ENCODE results near the gene LRRC30.

Gene LRRC30

DNA sequence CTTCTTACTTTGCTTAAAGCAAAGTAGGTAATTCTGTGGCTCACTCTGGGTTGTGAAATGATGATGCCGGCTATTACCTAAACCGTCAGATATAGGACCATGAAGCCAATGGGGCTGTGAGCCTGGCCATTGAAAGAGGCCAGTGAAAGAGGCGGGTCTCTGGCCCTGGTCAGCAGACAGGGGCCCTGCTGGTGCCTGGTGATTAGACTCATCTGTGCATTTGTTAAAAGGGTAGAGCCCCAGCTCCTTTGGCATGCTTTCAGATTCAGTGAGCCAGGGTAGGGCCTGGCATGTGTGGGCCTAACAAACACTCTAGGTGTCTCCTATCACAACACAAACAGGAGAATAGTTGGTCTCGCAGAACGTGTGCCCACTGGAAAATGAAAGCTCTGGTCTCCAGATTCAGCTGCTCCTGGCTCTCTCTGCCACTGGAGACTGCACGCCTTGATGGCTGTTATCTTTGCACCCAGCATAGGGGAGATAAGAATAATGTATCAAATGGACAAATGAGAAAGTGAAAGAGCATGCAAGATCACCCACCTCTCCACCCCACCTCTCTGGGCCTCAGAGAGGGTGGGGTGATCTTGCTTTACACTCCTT lies 6.9 kb downstream of the LRRC30 start:
- no peak for DNase-seq (ENCODE audit: low read depth)

DNA sequence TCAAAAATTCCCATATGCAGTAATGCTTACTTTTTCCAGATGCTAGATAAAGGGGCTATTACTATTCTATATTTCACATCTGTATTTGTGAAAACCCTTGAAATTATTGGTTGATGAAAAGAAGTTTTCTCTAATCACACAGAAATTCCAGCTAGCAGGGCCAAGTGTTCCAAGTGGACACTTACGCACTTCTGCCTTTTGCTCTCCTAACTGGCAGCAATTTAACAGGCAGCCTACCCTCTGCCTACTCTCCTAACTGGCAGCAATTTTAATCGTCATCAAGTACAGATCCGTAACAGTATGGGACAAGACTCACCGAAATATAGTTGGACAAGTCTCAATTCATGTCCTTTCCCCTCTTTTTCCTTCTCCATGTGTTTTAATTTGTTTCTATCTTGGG lies 12.0 kb downstream of the LRRC30 start:
- DNase-seq (ENCODE audit: low read depth): no peak

DNA sequence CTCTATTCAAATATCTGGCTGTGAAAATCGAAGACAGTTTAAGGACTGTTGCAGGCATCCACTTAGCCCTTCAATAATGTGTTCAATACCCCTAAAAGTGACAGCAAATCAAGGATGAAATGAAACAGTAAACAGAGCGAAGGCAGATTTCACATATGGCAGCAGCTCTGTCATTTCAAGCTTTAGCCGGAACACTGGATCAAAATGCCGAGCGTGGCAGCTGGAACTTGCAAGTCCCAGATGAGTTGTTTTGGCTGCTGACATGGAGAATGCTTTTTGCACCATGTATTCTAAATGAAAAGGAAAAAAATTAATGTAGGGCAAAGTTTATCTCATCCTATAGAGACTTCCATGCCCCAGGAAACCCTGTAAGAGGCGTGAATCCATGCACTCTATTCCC lies 18.0 kb downstream of the LRRC30 start:
- no peak for DNase-seq (ENCODE audit: low read depth)

DNA sequence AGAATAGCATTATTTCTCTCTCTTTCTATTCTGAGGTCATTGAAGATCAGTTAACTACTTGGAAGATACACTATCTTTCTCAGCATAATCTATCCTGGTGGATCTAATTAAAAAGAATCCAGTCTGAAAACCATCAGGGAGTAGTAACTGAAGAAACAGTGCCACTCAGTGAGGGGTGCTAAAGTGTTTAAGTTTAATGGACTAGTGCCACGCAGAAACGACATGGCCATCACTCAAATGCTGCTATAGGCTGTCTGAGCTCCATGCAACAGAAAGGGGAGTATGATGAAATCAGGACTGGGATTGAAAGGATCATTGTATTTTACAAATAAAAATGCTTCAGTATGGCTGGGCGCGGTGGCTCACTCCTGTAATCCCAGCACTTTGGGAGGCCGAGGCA lies 23.3 kb downstream of the LRRC30 start:
- DNase-seq (ENCODE audit: low read depth): no peak

DNA sequence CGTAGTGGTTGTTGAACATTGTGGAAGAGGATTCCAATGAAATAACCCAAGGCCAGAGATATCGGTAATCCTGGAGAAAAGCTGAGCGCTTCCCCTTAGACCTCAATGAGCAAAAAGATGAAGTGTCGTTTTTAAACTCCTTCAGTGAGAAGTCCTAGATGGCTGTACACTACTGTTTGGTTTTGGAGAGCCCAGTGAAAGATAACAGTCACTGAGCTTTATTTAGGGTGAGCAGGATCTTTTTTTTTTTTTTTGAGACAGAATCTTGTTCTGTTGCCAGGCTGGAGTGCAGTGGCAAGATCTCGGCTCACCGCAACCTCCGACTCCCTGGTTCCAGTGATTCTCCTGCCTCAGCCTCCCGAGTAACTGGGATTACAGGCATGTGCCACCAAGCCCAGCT lies 24.2 kb downstream of the LRRC30 start:
- no peak for DNase-seq (ENCODE audit: low read depth)

DNA sequence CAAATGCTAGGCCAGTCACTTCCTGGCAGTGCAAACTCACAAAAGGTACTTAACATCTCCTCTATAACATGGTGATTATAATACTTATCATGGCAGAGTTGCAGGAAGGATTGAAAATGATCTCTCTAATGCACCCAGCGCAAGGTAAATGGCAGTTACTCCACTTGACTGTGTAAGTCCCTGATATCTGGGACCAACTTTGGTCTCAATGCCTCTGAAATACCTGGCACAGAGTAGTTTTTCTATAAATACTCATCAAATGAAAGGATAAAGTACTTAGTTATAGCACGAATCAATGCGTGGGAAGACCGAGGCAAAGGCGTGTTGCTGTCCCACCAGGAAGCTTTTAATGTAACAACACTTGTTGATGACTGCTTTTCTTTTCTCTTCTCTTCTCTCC lies 24.8 kb downstream of the LRRC30 start:
- no peak for DNase-seq (ENCODE audit: low read depth)

DNA sequence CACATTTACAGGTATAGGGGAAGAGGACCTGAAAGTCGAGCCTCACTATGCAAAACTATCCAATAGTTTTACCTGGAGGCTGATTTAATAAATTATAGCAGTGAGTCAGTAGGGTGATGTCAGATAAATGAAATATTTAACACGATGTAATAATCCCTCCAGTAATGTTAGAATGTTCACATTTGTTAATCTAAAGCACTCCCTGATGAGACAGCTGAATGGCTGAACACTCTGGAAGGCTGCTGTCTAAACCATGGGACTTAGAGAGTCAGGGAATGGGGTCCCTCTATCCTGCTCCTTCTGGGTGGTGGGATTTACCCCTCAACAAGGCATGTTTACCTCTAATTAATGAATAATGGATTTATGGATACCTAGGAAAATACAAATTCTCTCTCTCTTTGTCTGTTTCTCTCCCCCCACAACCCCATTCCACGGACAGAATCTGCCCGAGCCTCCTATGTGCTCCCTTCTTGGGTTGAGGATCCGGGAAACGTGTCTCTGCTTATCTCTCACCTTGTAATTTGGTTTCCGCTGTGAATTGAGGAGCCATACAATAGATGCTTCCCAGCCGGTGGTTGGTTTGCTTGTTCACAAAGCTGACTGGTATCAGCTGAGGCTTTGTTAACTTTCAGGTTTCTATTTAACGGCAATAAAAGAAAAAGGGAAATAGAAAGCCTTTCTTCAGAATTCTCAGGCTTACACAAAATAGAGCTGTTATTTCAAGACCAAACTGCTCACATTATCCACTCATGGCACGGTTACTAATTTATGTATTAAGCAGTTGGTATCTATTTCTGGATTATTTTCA lies 25.9 kb downstream of the LRRC30 start:
- no peak for DNase-seq (ENCODE audit: low read depth)

DNA sequence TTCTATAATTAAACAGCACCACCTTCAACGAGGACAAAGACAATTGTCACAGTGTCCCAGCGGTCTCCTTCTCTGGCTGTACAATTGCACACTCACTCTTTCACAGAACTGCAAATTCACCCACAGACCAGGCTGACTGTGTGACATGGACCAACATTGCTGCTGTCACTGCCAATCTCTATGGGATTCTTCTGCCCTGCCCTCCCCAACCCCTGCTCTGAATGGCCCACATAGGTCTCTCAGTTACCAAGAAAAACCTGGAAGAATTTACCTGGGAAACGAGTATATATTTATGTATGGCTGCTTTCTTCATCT lies 26.5 kb downstream of the LRRC30 start:
- no peak for DNase-seq (ENCODE audit: low read depth)

DNA sequence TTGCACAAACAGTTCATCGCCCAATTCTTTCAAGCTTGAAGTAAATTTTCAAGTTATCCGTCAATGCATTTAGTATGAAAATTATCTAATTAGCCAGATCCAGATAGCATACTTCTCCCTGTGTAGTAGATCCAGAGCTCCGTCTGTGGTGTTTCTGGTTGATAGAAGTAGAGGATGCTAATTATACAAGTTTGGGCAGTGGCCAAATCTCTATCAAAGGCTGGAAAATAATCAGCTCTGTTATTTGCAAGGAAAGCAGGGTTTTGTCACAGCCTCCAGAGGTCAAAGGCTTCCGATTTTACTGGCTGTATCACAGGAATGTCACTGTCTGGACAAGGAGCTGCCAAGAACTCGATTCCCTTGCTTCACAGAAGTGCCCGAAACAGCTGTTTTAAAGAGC lies 28.6 kb downstream of the LRRC30 start:
- no peak for DNase-seq (ENCODE audit: low read depth)

DNA sequence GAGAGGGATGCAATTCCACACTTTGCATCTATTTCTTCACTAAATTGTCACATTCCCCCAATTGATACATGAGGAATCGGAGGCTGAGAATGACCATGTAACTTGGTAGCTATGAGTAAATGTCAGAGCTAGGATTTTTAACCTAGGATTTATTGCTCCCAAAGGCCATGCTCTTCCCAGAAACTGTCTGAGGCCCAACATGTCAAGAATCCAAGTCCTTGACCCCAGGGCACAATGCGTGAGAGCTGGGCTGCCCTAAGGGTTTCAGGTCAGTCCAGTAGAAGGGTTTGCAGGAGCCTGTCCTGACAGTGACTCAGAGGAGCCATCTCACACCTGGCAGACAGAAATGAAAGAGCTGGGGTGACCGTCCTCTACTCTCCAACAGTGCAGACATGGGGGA lies 30.3 kb downstream of the LRRC30 start:
- no peak for DNase-seq (ENCODE audit: low read depth)

DNA sequence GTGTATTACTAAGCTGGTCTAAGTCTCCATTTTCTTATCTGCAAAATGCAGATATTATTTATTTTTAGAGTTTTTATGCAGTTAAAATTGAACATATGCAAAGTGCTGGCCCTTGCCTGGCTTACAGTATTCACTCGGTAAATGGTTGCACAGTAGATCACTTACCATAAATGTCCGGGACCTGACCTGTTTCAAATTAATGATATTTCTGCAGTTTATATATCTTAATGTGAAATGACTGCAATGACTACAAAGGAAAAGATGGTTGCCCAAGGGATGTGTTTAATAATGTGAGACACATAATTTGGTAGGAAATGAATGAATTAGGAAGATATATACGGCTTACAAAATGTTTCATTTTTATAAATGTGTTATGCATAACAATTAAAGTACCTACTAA lies 37.1 kb downstream of the LRRC30 start:
- DNase-seq (ENCODE audit: low read depth): no peak

DNA sequence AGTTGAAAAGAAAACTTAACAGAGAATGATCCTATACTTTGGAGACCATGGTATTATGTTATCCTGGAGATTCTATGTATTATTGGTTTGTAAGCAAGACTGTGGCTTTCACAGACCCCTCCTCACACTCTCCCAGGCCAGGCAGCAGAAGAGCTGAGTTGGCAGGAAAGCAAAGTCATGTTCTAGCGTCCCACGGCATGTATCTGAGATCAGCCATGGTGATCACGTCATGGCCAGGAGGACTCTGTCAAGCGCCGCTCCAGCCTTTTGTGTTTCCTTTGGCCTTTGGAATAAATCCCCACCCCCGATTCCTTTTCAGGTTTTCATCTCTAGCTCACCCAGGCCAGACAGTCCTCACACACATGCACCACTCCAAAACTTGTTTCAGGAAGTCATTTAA lies 39.1 kb downstream of the LRRC30 start:
- no peak for DNase-seq (ENCODE audit: low read depth)

DNA sequence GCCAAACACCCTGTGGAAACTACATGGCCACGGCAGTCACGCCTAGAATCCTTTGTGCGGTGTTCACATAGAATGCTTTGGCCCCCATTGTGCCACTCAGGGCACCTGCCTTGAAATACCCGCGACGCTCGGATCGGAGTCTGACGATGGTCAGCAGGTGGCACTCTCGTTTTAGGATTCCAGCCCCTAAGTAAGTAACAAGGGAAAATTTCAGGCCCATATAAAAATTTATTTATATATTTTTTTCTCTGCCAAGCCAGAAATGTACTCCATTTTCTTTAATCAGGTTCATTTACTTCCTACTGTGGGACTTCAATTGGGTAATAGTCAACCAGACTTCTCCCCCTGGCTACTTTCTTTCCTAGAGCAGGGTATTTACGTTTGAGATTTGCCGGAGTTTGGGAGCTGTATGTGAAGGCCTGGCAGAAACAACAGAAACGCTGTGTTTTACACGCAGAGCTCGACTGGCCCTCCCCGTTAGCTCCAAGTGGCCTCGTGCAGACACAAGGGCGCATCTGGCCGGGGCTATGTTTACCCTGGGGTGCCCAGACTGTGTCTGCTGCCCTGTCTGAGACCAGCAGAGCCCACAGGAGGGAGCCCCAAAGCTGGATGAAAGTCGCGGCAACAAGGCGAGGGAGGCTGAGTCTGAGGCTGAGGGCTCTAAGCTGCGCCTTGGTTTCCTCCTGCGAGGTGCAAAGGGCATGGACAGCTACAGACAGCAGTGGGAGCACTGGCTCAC lies 41.6 kb downstream of the LRRC30 start:
- DNase-seq (ENCODE audit: low read depth): no peak

DNA sequence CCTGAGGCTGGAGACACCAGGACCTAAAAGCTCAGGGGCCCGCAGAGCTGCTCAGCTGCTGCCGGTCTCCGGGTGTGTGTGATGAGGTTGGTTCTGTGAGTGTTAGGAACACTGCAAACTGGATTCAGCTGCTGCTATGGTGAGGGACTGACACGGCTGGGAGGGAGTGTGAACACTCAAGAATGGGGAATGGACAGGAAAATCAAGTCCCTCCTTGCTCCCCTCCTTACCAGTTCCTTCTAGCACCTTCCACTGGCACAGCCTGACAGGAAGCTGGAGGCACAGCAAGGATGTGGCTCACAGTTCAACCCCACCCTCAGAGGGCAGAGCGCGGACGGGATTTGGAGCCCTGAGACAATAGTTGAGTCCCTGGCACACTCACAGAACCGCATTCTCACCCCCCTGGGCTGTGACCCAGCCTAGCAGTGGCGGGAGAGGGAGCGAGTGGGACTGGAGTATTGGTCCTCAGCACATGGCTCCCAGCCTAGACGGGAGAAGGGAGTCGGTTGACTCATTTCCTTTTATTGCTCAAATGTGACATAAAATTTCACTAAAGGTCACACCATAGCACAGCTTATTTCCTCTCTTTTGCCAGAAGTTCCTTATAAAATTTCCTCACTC lies 42.5 kb downstream of the LRRC30 start:
- DNase-seq (ENCODE audit: low read depth): no peak

DNA sequence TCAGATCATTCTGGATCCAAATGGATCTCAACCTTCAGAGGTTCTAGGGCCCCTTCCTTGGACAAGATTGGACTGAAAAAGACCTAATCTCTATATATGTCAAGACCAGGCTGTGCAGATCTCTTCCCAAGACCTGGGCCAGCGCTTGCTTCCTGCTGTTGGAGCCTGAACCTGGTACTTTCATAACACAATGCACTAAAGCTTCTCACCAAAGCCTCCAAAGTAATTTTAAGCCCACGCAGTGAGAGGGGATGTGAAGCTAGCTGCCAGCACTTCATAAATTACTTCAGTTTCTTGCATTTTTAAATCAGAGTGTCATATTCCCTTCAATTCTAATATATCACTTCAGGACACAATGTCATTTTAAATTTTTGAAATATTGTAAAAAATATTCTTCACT lies 50.7 kb downstream of the LRRC30 start:
- no peak for DNase-seq (ENCODE audit: low read depth)
